Measurements from ENCODE around the gene IL12RB2. TPM values are rescaled to one million over a fixed set of nuclear protein-coding genes. Genes with fewer than 3 reads are reported as not detected.

IL12RB2 gene
- total and polyA plus RNA-seq, 2 donors (not counting 3 experiments of a cell fraction or from before 2014, with no cell fraction given), result 0.42 TPM; not detected in 1

GRCh38 chr1:67355745-67356424 lies 48.2 kb downstream of the IL12RB2 start:
- no peak overlapping the region for H3K4me2 ChIP-seq (ENCODE audit: insufficient read depth, low read length)
- ChIA-PET CTCF (interaction anchor here (1.3 to 4.2 kb wide), 5 partner anchors 8 to 145 kb away, joined by 5 to 20 read pairs (median 6); no protein-coding TSS in a partner anchor), POLR2A (no interaction called here)
- H3K9ac ChIP-seq (replicated peaks; ENCODE audit: extremely low read depth, insufficient read depth, low read length), result no peak overlapping the region
- no TSS peak for BruUV-seq (replicated peaks)
- H3K79me2 ChIP-seq (ENCODE audit: control insufficient read depth, insufficient read depth, low read length), result no peaks in the 10 kb centered on the region
- DNase-seq (ENCODE audit: low read depth, low spot score), result no peak
- TF ChIP-seq POLR2A (IDR thresholded peaks at IDR 0.05; ENCODE audit: low read depth, low read length) (no peak), FOS (IDR thresholded peaks at IDR 0.05; ENCODE audit: borderline replicate concordance, insufficient read depth, low read length) (no peak), POLR2AphosphoS5 (IDR thresholded peaks at IDR 0.05; ENCODE audit: insufficient read depth, low read depth, low read length) (no peak), GATA2 (IDR thresholded peaks at IDR 0.05; ENCODE audit: insufficient read depth, insufficient read length, low read depth, low read length) (no peak), MAX (IDR thresholded peaks at IDR 0.05; ENCODE audit: insufficient read depth, insufficient read length) (no peak), EZH2 (IDR thresholded peaks at IDR 0.05; ENCODE audit: borderline replicate concordance, low read depth, low read length, severe bottlenecking) (no peak), JUN (IDR thresholded peaks at IDR 0.05; ENCODE audit: borderline replicate concordance, insufficient read depth, insufficient read length, low read depth) (no peak), CTCF (IDR thresholded peaks at IDR 0.05; ENCODE audit: extremely low read depth in 1 of 2, insufficient read depth in 1 of 2, low read depth in 1 of 2, low read length in 2 of 2) (no peak), MYC (IDR thresholded peaks at IDR 0.05; ENCODE audit: low read depth, low read length) (no peak)
- H4K20me1 ChIP-seq (replicated peaks; ENCODE audit: control insufficient read depth, extremely low read depth, insufficient read depth, low read length), result no peaks in the 10 kb centered on the region
- H3K9me3 ChIP-seq (replicated peaks; ENCODE audit: control insufficient read depth, insufficient read depth, low read length), result no peaks in the 10 kb centered on the region
- no peak overlapping the region for H3K27ac ChIP-seq (ENCODE audit: insufficient read depth, low read depth, low read length)
- H3K4me1 ChIP-seq (ENCODE audit: control insufficient read depth, extremely low read depth, insufficient read depth, low read length), result no peaks in the 10 kb centered on the region
- no peaks in the 10 kb centered on the region for H3K36me3 ChIP-seq (ENCODE audit: control insufficient read depth in 2 of 2, extremely low read depth in 1 of 2, insufficient read depth in 2 of 2, low read length in 2 of 2)
- intact Hi-C loops (cut with micrococcal nuclease) (no loop called here), dilution Hi-C loops (cut with MboI; ENCODE audit: extremely low pct_ligation_motif_present, low sequenced_read_pairs) (no loop called here)
- H3K9me1 ChIP-seq (replicated peaks; ENCODE audit: control insufficient read depth, extremely low read depth, insufficient read depth, low read length), result no peaks in the 10 kb centered on the region
- FAIRE-seq, result no peak
- H2AFZ ChIP-seq (ENCODE audit: low read depth, low read length), result no peak overlapping the region
- no peak overlapping the region for H3K4me3 ChIP-seq (replicated peaks in 1 of 3; ENCODE audit: insufficient read depth in 1 of 3, low read depth in 1 of 3, low read length in 3 of 3)
- H3K27me3 ChIP-seq (ENCODE audit: control insufficient read depth in 2 of 2, insufficient read depth in 2 of 2, low read length in 2 of 2), result no peaks in the 10 kb centered on the region

Data from endothelial cell of umbilical vein (primary cell).